Measurements from ENCODE around the gene GNB1. TPM values are rescaled to one million over a fixed set of nuclear protein-coding genes. Genes with fewer than 3 reads are reported as not detected.
A peak's percentile ranks its signal among the peaks of the same experiment; 100 is the strongest.
"Not testable (repeated sequence)": the region's sequence is repeated elsewhere in the genome, so short reads cannot be mapped to it uniquely, and the experiment has no call there.

GNB1 gene
- polyA plus RNA-seq, 3 donors: 270 to 294 (median 288) TPM

- no peak for DNase-seq (ENCODE audit: low read depth in 3 of 3, low spot score in 2 of 3)
Observed at GRCh38 chr1:1752636-1753606, 138.0 kb downstream of the GNB1 start.

- no peak for DNase-seq (ENCODE audit: low read depth in 3 of 3, low spot score in 2 of 3)
Observed at GRCh38 chr1:1752190-1752589, 138.7 kb downstream of the GNB1 start.

- DNase-seq (ENCODE audit: low read depth in 3 of 3, low spot score in 2 of 3): not testable (repeated sequence)
Observed at GRCh38 chr1:1749941-1750340, 140.9 kb downstream of the GNB1 start.

- DNase-seq (ENCODE audit: low read depth in 3 of 3, low spot score in 2 of 3): no peak
Observed at GRCh38 chr1:1748686-1749321, 142.1 kb downstream of the GNB1 start.

- DNase-seq (ENCODE audit: low read depth in 3 of 3, low spot score in 2 of 3): not testable (repeated sequence)
Observed at GRCh38 chr1:1746566-1746909, 144.3 kb downstream of the GNB1 start.

GRCh38 chr1:1745651-1746565, 145.0 kb downstream of the GNB1 start:
- peak in 2 of 3 donors; percentile 32 to 67 for DNase-seq (ENCODE audit: low read depth in 3 of 3, low spot score in 2 of 3)

GRCh38 chr1:1742529-1742928, 148.4 kb downstream of the GNB1 start:
- DNase-seq (ENCODE audit: low read depth in 3 of 3, low spot score in 2 of 3): not testable (repeated sequence)

- not testable (repeated sequence) for DNase-seq (ENCODE audit: low read depth in 3 of 3, low spot score in 2 of 3)
Observed at GRCh38 chr1:1741013-1741412, 149.9 kb downstream of the GNB1 start.

- DNase-seq (ENCODE audit: low read depth in 3 of 3, low spot score in 2 of 3): not testable (repeated sequence)
Observed at GRCh38 chr1:1738799-1739337, 152.0 kb downstream of the GNB1 start.

- DNase-seq (ENCODE audit: low read depth in 3 of 3, low spot score in 2 of 3): not testable (repeated sequence)
Observed at GRCh38 chr1:1737675-1738590, 153.0 kb downstream of the GNB1 start.

Other genes with a start within 250 kb of the GNB1 start
- 10 to 100 TPM; 39.7 to 44.0 (median 42.3) TPM for gene CDK11B, start 232.1 kb downstream of the GNB1 start, polyA plus RNA-seq (ENCODE audit: insufficient read length in 3 of 3)
- 10 to 100 TPM; 59.0 to 65.3 (median 61.1) TPM for gene SLC35E2B, start 198.3 kb downstream of the GNB1 start, polyA plus RNA-seq (ENCODE audit: insufficient read length in 3 of 3)
- gene CDK11A, start 166.7 kb downstream of the GNB1 start, polyA plus RNA-seq (ENCODE audit: insufficient read length in 3 of 3): 10 to 100 TPM; 20.4 to 25.8 (median 24.5) TPM
- 10 to 100 TPM; 35.4 to 40.0 (median 39.3) TPM for gene NADK, start 112.6 kb downstream of the GNB1 start, polyA plus RNA-seq (ENCODE audit: insufficient read length in 3 of 3)
- gene CALML6, start 24.2 kb upstream of the GNB1 start, polyA plus RNA-seq (ENCODE audit: insufficient read length in 3 of 3): under 1 TPM; 0.29 to 0.50 (median 0.44) TPM
- gene TMEM52, start 28.2 kb upstream of the GNB1 start, polyA plus RNA-seq (ENCODE audit: insufficient read length in 3 of 3): 1 to 10 TPM in 1 of 3 donors, under 1 TPM in 2; 0.86 to 1.2 (median 0.90) TPM
- under 1 TPM; 0.53 to 0.71 (median 0.57) TPM for gene CFAP74, start 112.7 kb upstream of the GNB1 start, polyA plus RNA-seq (ENCODE audit: insufficient read length in 3 of 3)
- gene GABRD, start 128.3 kb upstream of the GNB1 start, polyA plus RNA-seq (ENCODE audit: insufficient read length in 3 of 3): 1 to 10 TPM; 1.8 TPM
- 10 to 100 TPM; 33.6 to 36.8 (median 35.1) TPM for gene PRKCZ, start 159.3 kb upstream of the GNB1 start, polyA plus RNA-seq (ENCODE audit: insufficient read length in 3 of 3)